MM.1S (cell line): ENCODE measurements around the gene SLC51B.

Source experiments
- DNase-seq: peaks from one replicate; pipeline ENCODE4 v3.0.0-alpha.2; 2015
- H2AFZ ChIP-seq: fragments of 300-600 bp; sonication (generic); 2 replicates; pipeline ENCODE4 v1.6.0; 2016; ENCODE audit warnings: antibody characterized with exemption, low read length
- H3F3A ChIP-seq: fragments of 300-600 bp; sonication (generic); 2 replicates; pipeline ENCODE4 v1.6.1; 2016; ENCODE audit warnings: mild to moderate bottlenecking, antibody characterized with exemption, low read length, moderate library complexity, mixed read lengths; ENCODE audit not compliant: insufficient read depth
- H3K27ac ChIP-seq: fragments of 300-600 bp; sonication (generic); 2 replicates; pipeline ENCODE4 v1.5.1; 2016; ENCODE audit warnings: mild to moderate bottlenecking, low read length
- H3K27me3 ChIP-seq: fragments of 300-600 bp; sonication (generic); replicated peaks from 2 replicates; pipeline ENCODE4 v1.6.0; 2016; ENCODE audit warnings: low read length; ENCODE audit not compliant: insufficient read depth
- H3K36me3 ChIP-seq: fragments of 300-600 bp; sonication (generic); replicated peaks from 2 replicates; pipeline ENCODE4 v1.6.1; 2016; ENCODE audit warnings: mild to moderate bottlenecking, low read length, mixed read lengths; ENCODE audit not compliant: insufficient read depth
- H3K4me1 ChIP-seq: fragments of 300-600 bp; sonication (generic); 2 replicates; pipeline ENCODE4 v1.6.1; 2016; ENCODE audit warnings: low read length, mixed read lengths
- H3K4me2 ChIP-seq: fragments of 300-600 bp; sonication (generic); 2 replicates; pipeline ENCODE4 v1.6.0; 2016; ENCODE audit warnings: low read depth, low read length
- H3K4me3 ChIP-seq: fragments of 300-600 bp; sonication (generic); 2 replicates; pipeline ENCODE4 v1.5.1; 2016; ENCODE audit warnings: low read length, mixed read lengths
- H3K79me2 ChIP-seq: fragments of 300-600 bp; sonication (generic); 2 replicates; pipeline ENCODE4 v1.6.1; 2016; ENCODE audit warnings: mixed run types, low read length, mixed read lengths
- H3K9ac ChIP-seq: fragments of 300-600 bp; sonication (generic); 2 replicates; pipeline ENCODE4 v1.6.1; 2016; ENCODE audit warnings: low read length, mixed read lengths
- H3K9me2 ChIP-seq: fragments of 300-600 bp; sonication (generic); replicated peaks from 2 replicates; pipeline ENCODE4 v1.6.1; 2016; ENCODE audit warnings: mild to moderate bottlenecking, low read length, mixed read lengths; ENCODE audit not compliant: insufficient read depth
- H3K9me3 ChIP-seq: fragments of 300-600 bp; sonication (generic); replicated peaks from 2 replicates; pipeline ENCODE4 v1.6.1; 2016; ENCODE audit warnings: mild to moderate bottlenecking, low read length, mixed read lengths; ENCODE audit not compliant: insufficient read depth
- H4K20me1 ChIP-seq: fragments of 300-600 bp; sonication (generic); 2 replicates; pipeline ENCODE4 v1.6.1; 2016; ENCODE audit warnings: mild to moderate bottlenecking, low read length, moderate library complexity, mixed read lengths; ENCODE audit not compliant: insufficient read depth
- CTCF ChIP-seq: fragments of 300-600 bp; sonication (generic); IDR thresholded peaks from 2 replicates; pipeline ENCODE4 v1.5.1; 2016; ENCODE audit warnings: antibody characterized with exemption, low read length, mixed read lengths
- EZH2 ChIP-seq: fragments of 300-600 bp; sonication (generic); optimal IDR thresholded peaks from 2 replicates; pipeline ENCODE3; 2017; ENCODE audit warnings: low read depth, mild to moderate bottlenecking, antibody characterized with exemption, low read length, mixed read lengths
- EZH2phosphoT487 ChIP-seq: fragments of 300-600 bp; sonication (generic); IDR thresholded peaks from 2 replicates; pipeline ENCODE4 v1.6.1; 2018; ENCODE audit warnings: antibody characterized with exemption, low read length

The SLC51B gene

DNA sequence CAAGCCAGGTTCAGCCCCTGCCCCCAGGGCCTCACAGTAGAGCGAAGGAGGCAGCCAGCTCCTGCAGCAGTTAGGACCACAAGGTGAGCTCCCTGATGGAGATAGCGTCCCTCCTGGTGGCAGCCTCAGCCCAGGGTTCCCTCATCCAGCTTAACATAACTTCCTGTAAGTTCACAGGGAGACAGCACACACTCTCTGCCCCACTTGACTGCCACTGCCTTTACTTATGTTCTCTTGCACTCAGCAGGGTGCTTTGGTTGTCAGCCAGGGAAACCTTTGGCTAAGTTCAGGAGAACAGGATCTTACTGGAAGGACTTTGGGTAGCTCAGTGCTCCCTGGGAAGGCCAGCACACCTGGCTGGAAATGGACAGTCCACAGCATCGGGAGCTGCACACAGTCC, 42.2 kb downstream of the SLC51B start:
- H3K4me3 ChIP-seq = no peak overlapping the region
- no peaks in the 10 kb centered on the region for H3K9me2 ChIP-seq
- H3K9me3 ChIP-seq = no peaks in the 10 kb centered on the region
- no peak for TF ChIP-seq CTCF
- H3K4me2 ChIP-seq = no peak overlapping the region
- no peak overlapping the region for H3K27ac ChIP-seq
- no peaks in the 10 kb centered on the region for H3K36me3 ChIP-seq
- H3K79me2 ChIP-seq = no peaks in the 10 kb centered on the region
- H3K9ac ChIP-seq = no peak overlapping the region
- no peaks in the 10 kb centered on the region for H3F3A ChIP-seq
- H3K27me3 ChIP-seq = 0 out of 2 replicates have a peak, but pooled peaks cover 3% of the 10 kb centered on the region
- no peak overlapping the region for H2AFZ ChIP-seq
- H3K4me1 ChIP-seq = no peaks in the 10 kb centered on the region
- no peaks in the 10 kb centered on the region for H4K20me1 ChIP-seq
- DNase-seq = no peak

DNA sequence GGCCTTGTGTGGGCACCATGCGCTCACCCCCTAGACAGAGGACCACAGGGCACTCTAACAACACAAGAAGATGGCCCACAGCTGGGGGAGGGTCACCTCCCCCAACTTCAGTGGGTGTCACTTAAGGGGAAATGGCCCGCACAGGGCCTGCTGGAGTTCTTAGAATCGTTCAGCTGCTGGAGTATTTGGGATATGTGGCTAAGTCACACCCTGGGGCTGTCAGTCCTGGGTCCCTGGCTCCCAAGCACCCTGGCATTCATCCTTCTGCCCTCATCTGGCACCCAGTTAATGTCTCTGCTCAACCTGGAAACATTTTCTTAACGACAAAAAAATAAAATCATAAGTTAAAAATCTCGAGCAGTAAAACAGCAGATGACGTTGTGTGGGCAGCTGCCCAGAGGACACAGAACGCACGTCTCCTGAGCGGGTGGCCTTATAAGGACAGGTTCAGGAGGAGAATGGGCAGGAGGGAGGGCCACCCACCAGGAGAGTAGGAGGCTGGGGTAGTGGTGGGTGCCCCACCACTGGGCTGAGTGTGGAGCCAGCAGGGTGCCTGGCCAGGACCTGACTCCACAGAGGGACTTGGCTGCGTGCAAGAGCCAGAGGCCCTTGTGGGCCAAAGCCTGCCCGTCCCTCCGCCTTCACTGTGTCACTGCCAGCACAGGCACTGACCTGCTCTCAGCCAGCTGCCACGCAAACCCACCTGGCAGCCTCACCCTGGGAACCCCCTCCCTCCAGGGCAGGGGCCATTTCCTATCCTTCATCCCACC, 42.9 kb downstream of the SLC51B start:
- H2AFZ ChIP-seq = no peak overlapping the region
- H3K4me1 ChIP-seq = no peaks in the 10 kb centered on the region
- H3K36me3 ChIP-seq = no peaks in the 10 kb centered on the region
- H3K9me3 ChIP-seq = no peaks in the 10 kb centered on the region
- no peaks in the 10 kb centered on the region for H4K20me1 ChIP-seq
- H3K4me2 ChIP-seq = no peak overlapping the region
- no peaks in the 10 kb centered on the region for H3K9me2 ChIP-seq
- no peak overlapping the region for H3K27ac ChIP-seq
- H3K27me3 ChIP-seq = no peaks in the 10 kb centered on the region
- DNase-seq = no peak
- no peaks in the 10 kb centered on the region for H3F3A ChIP-seq
- no peaks in the 10 kb centered on the region for H3K79me2 ChIP-seq
- H3K9ac ChIP-seq = no peak overlapping the region
- no peak overlapping the region for H3K4me3 ChIP-seq
- TF ChIP-seq EZH2 (no peak), EZH2phosphoT487 (no peak), CTCF (no peak)

DNA sequence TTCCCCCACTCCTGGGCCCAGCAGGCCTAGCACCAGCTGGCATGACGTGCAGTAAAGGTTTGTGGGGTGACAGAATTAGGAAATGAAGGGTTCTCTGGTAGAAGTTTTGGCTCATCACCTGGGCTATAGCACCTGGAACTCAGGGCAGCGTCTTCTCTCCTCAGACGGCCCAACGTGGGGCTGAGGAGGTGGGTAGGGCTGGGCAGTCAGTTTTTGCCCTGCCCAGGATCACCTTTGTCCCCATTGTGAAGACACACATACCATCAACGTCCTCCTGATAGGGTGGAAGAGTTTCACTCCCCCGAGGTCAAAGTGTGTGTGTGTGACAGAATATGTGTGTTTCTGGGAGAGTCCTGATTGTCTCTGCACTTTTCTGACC, 43.4 kb downstream of the SLC51B start:
- Histone ChIP-seq H3K4me3 (no peak overlapping the region), H3K9ac (no peak overlapping the region), H3K4me2 (no peak overlapping the region), H3K27ac (no peak overlapping the region), H3K36me3 (no peaks in the 10 kb centered on the region), H3F3A (no peaks in the 10 kb centered on the region), H4K20me1 (no peaks in the 10 kb centered on the region), H3K27me3 (no peaks in the 10 kb centered on the region), H3K9me2 (no peaks in the 10 kb centered on the region), H2AFZ (no peak overlapping the region), H3K79me2 (no peaks in the 10 kb centered on the region), H3K4me1 (no peaks in the 10 kb centered on the region), H3K9me3 (no peaks in the 10 kb centered on the region)
- TF ChIP-seq EZH2 (no peak), EZH2phosphoT487 (no peak), CTCF (no peak)
- no peak for DNase-seq
